ENCODE results near the gene USP5.

USP5 gene

GRCh38 chr12:6912164-6912935, 60.4 kb downstream of the USP5 start:
- DNase-seq (ENCODE audit: low read depth, low spot score), result no peak

- DNase-seq (ENCODE audit: low read depth, low spot score), result no peak
Measured at GRCh38 chr12:6914246-6914946, 62.4 kb downstream of the USP5 start, which contains the start of gene ENO2. TSS of gene ENO2 (plus strand) at chr12:6914580. CDS start at chr12:6915833, 1,253 bp downstream.

- no peak for DNase-seq (ENCODE audit: low read depth, low spot score)
Measured at GRCh38 chr12:6914947-6915788, 63.2 kb downstream of the USP5 start.

- DNase-seq (ENCODE audit: low read depth, low spot score), result no peak
Measured at GRCh38 chr12:6915789-6916285, 63.9 kb downstream of the USP5 start.
